Neuron (in vitro differentiated cells): ENCODE results near the gene SERGEF.

ENCODE experiments used
- H2AFZ ChIP-seq: one replicate; pipeline ENCODE4 v1.6.1; 2013; ENCODE audit warnings: low read depth, mild to moderate bottlenecking, inconsistent platforms, low read length, moderate library complexity
- H3K27me3 ChIP-seq: one replicate; pipeline ENCODE4 v1.6.1; 2013; ENCODE audit warnings: low read length; ENCODE audit not compliant: insufficient read depth
- H3K36me3 ChIP-seq: one replicate; pipeline ENCODE4 v1.6.1; 2013; ENCODE audit warnings: low read length; ENCODE audit not compliant: insufficient read depth
- H3K4me1 ChIP-seq: one replicate; pipeline ENCODE4 v1.6.1; 2013; ENCODE audit warnings: low read length; ENCODE audit not compliant: insufficient read depth
- H3K4me3 ChIP-seq: 2 replicates; pipeline ENCODE4 v1.5.1; 2013; ENCODE audit warnings: mild to moderate bottlenecking, low read length, moderate library complexity
- H3K9me3 ChIP-seq: one replicate; pipeline ENCODE4 v1.6.1; 2013; ENCODE audit warnings: low read length

SERGEF gene

DNA sequence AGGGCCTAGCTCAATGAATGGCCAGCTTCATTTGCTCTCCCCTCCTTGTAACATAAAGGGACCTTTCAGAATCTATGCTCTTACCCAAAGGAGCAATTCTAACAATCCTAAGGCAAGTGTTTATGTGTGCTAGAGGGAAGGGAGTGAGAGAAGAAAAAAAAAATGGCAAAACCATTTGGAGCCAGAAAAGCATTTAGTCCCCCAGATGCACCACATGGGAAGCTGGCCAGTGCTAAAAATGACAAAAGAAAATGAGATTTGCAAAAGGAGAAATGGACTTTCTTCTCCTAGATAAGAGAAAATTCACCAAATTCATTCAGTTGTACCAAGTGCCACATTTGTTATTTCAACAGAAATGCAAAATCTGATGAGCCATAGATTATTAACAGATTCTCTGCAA is 52.8 kb downstream of the SERGEF start:
- Histone ChIP-seq H2AFZ (no peak overlapping the region), H3K4me1 (no peaks in the 10 kb centered on the region), H3K27me3 (no peaks in the 10 kb centered on the region), H3K9me3 (no peaks in the 10 kb centered on the region), H3K4me3 (no peak overlapping the region), H3K36me3 (peaks cover 29% of the 10 kb centered on the region)

DNA sequence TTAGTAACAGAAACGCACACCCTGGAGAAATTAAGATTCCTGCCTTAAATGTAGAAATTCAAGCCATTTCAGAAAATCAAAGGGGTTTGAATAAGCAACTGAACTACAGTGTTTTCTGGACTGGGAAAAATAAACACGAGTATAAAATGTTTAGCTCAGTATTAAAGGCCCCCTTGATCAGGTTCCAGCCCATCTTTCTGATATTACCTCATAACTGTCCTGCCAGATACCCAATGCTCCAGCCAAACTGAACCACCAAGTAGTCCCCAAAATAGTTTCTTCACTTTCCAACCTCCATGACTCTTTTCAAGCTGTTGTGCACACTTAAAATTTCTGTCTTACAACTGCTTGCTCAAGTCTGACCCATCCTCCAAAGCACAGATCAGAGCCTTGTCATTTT is 54.4 kb downstream of the SERGEF start:
- H2AFZ ChIP-seq: no peak overlapping the region
- H3K36me3 ChIP-seq: peaks cover 31% of the 10 kb centered on the region
- no peaks in the 10 kb centered on the region for H3K9me3 ChIP-seq
- H3K4me3 ChIP-seq: no peak overlapping the region
- no peaks in the 10 kb centered on the region for H3K4me1 ChIP-seq
- H3K27me3 ChIP-seq: no peaks in the 10 kb centered on the region

DNA sequence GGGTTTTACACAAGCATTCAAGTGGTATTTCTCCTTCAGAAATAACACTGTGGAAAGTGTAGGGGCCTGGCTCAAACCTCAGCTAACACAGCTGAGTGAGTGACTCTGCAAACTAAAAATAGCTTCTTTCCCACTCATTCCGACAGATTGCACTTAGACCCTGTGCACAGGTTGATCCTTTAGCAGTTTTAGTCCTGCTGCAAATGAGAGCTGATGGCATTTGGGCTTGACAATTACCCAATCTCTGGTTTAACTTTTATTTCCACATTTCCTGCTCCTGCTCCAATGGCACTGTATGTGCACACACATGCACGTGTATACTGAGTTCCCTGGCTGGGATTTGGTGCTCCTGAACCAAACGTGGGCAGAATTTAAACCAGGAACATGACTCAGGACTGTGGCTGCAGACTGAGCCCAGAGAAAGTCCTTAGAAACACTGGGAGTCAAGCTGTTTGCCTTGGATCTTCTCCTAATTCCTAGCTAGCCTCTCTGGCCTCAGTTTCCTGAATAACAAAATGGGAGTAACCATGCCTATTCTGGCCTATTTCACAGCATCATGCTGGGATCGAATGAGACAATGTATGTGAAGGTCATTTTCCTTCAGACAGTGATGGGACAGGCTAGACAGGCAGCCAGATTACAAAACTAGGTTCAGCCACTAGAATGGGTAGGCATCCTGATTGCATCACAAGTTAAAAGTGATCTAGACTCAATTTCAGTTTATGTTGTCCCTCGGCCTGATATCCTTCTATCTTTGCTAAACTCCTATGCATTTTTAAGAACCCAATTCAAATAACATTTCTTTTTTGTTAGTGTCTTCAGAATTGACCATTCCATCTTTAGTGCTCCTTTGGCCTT is 58.2 kb downstream of the SERGEF start:
- Histone ChIP-seq H3K27me3 (no peaks in the 10 kb centered on the region), H3K4me1 (no peaks in the 10 kb centered on the region), H3K4me3 (no peak overlapping the region), H3K9me3 (no peaks in the 10 kb centered on the region), H3K36me3 (peaks cover 24% of the 10 kb centered on the region), H2AFZ (no peak overlapping the region)

DNA sequence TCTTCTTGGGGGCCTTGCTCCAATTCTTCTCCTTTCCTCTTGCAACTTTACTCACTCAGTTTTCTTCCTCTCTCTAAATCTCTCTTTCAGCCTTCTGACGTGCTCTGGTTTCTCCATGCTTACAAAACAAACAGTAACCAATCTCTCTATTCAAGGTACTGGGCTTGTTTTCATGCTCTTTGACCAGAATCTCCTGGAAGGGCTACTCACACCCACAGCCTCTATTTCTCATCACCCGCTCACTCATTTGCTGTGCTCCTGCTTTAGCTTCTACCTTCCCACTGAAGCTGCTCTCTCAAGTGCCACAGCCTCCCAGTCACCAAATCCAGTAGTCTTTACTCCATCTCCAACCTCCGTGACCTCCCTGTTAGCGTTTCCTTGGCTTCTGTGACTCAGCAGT is 60.4 kb downstream of the SERGEF start:
- Histone ChIP-seq H3K4me3 (no peak overlapping the region), H3K9me3 (no peaks in the 10 kb centered on the region), H3K27me3 (no peaks in the 10 kb centered on the region), H3K36me3 (peaks cover 15% of the 10 kb centered on the region), H3K4me1 (no peaks in the 10 kb centered on the region), H2AFZ (no peak overlapping the region)

DNA sequence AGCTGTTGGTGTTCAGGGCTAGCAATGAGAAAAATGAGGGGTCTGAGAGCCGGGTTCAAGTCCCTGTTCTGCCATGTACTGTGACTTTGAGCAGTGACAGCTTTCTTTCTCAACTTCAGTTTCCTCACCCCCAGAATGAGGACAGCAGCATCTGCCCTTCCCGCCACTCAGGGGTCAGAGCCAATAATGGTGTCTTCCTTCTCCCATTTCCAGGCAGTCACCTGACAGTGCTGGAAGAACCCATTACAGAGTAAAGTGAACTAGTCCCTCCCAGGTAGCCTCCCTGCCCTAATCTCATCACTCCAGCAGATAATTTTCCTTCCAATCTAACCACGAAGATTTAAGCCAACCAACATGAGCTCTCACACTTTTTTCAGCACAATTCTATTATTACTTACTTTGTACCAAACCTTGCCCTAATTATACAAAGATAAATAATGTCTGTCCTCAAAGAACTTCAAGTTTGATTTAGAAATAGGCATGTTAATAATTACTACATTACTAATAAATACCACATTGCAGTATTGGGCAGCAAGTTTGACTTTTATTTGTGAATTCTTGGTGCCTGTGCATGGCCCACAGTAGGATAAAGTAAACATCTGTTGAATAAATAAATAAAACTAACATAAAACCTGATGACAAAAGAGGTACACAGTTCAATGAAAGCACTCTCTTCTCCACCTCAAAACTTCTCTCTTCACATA is 61.0 kb downstream of the SERGEF start:
- no peak overlapping the region for H2AFZ ChIP-seq
- peaks cover 13% of the 10 kb centered on the region for H3K36me3 ChIP-seq
- no peaks in the 10 kb centered on the region for H3K27me3 ChIP-seq
- H3K4me1 ChIP-seq: no peaks in the 10 kb centered on the region
- H3K4me3 ChIP-seq: no peak overlapping the region
- H3K9me3 ChIP-seq: no peaks in the 10 kb centered on the region

DNA sequence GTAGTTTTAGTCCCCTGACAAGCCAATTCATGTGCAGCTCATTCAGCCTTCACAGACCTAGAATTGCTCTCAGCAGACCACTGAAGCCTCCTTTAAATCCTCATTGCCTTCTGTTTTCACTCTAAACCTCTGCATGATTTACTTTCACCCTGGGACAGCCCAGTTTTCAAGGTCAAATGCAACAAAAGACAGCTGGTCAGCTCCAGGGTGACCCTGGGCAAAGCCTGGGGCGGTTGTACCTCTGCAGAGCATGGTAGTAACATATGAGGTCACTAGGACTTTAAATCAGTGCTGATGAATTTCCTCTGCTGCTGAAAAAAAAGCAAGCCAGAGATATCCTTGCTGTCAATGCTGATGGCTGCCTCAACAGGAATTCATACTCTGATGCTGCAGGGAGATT is 62.2 kb downstream of the SERGEF start:
- Histone ChIP-seq H3K4me1 (no peaks in the 10 kb centered on the region), H3K27me3 (no peaks in the 10 kb centered on the region)

DNA sequence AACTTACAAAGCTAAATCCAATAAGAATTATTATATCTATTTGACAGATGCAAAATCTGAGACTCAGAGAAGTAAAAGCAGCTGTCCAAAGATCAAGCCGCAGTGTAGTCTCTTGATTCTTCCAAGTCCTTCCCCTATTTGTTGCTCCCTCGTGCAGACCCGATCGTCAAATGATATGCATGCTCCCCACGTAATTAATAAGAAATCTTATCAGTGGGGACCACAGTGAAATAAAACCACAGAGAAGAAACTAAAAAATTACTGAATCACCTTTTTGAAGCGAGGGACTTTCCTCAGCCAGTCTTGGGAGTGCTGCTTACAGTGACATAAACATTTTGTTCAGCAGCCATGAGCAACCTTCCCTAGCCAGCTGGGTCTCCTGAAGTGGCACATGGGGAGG is 64.6 kb downstream of the SERGEF start:
- Histone ChIP-seq H3K4me1 (no peaks in the 10 kb centered on the region), H2AFZ (no peak overlapping the region), H3K36me3 (no peaks in the 10 kb centered on the region), H3K4me3 (no peak overlapping the region), H3K9me3 (no peaks in the 10 kb centered on the region), H3K27me3 (no peaks in the 10 kb centered on the region)

More for the DNA sequence above, 62.2 kb downstream of the SERGEF start:
- no peak overlapping the region for H3K4me3 ChIP-seq
- H3K36me3 ChIP-seq: peaks cover 8% of the 10 kb centered on the region
- H3K9me3 ChIP-seq: no peaks in the 10 kb centered on the region
- H2AFZ ChIP-seq: no peak overlapping the region

DNA sequence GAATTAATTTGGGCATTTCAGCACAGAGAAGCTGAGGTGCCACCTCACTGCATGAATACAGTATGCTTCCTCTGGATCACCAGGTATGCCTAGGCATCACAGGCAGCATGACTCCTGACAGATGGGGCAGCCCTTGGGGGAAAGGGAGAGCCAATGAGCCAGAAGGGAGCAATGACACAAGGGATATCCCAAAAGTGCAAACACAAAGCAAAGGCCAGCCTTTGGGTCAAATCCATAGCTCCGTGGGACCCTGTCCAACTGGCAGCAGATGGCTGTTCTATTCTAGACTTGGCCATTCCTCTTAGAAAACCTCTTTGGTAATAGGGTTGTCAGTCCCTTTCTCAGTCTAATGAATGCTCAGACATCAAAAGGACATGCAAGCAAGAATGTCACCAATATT is 73.3 kb downstream of the SERGEF start:
- no peaks in the 10 kb centered on the region for H3K27me3 ChIP-seq

DNA sequence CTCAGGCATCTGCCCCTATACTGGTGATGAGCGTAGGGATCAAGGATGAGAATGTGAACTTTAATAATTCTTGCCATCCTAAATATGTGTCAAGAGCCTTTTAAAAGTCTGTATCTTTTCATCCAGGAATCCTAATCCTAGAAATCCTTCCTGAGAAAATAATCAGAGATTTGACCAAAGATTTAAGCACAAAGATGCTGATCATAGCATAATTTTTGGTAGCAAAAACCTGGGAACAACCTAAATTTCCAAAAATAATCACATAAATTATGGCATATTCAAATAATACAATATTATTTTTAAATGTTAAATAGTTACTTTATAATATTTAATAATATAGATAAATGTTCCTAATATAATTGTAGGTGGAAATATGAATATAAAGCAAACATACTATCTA is 76.1 kb downstream of the SERGEF start:
- Histone ChIP-seq H3K4me1 (peaks cover 7% of the 10 kb centered on the region), H3K27me3 (no peaks in the 10 kb centered on the region), H3K36me3 (no peaks in the 10 kb centered on the region), H3K9me3 (no peaks in the 10 kb centered on the region), H3K4me3 (no peak overlapping the region), H2AFZ (no peak overlapping the region)

More for the DNA sequence above, 73.3 kb downstream of the SERGEF start:
- Histone ChIP-seq H3K4me1 (no peaks in the 10 kb centered on the region), H2AFZ (no peak overlapping the region), H3K9me3 (no peaks in the 10 kb centered on the region), H3K36me3 (no peaks in the 10 kb centered on the region), H3K4me3 (no peak overlapping the region)

DNA sequence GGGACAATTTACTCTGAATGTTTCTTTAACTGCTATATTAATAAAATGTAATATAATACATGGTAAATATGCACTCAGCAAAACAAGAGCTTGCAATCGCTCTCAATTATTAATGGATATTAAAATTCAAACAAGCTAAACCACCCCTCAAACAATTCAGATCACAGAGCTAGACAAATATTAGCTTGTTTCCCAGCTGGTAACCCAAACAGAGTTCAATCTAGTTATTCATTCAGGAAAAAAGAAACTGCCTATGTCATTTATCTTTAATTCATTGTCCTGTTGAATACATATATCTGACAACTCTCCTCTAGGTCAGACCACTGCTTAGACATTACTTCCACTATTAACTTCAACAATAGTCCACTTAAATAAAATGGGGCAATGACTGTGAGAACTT is 78.7 kb downstream of the SERGEF start:
- no peaks in the 10 kb centered on the region for H3K9me3 ChIP-seq
- no peaks in the 10 kb centered on the region for H3K36me3 ChIP-seq
- H3K27me3 ChIP-seq: no peaks in the 10 kb centered on the region
- H2AFZ ChIP-seq: no peak overlapping the region
- peaks cover 12% of the 10 kb centered on the region for H3K4me1 ChIP-seq
- no peak overlapping the region for H3K4me3 ChIP-seq

DNA sequence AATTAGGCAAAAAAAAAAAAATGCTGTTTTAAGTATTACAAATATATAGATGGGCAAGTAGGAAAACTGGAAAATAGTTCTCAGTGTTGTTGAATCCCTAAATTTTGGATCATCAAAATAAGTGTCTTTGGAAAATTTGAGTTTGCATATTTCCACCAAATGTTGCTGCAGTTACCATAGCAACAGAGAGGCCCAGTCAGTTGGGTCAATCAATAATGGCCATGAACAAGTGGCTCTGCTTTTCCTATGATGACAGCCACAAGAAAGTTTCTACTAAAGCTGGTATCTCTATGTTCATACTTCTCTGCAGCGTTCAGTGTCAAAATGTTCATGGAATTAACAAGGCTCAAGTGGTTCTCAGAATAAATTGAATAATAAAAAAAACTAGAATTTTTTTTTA is 79.1 kb downstream of the SERGEF start:
- H3K4me3 ChIP-seq: no peak overlapping the region

DNA sequence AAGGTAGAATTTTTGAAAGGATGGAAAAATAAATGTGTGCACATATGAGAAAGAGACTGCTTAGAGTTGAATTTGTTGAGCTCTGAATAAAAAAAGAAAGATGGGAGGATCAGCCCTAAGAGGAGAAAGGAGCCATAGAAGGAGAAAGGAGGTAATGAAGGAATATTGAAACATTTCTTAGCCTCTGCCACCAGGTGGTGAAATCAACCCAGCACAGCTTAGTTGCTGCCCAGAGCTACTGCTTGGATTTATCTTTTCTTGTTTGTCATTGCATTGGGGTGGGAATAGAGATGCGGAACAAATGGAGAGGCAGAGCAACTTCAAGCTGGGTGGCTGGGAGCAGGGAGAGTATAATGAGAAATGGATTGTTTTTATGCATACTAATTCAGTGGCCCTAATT is 80.4 kb downstream of the SERGEF start:
- no peak overlapping the region for H3K4me3 ChIP-seq
- no peak overlapping the region for H2AFZ ChIP-seq
- no peaks in the 10 kb centered on the region for H3K9me3 ChIP-seq
- peaks cover 12% of the 10 kb centered on the region for H3K4me1 ChIP-seq
- H3K27me3 ChIP-seq: no peaks in the 10 kb centered on the region
- no peaks in the 10 kb centered on the region for H3K36me3 ChIP-seq

More for the DNA sequence above, 79.1 kb downstream of the SERGEF start:
- H2AFZ ChIP-seq: no peak overlapping the region
- no peaks in the 10 kb centered on the region for H3K27me3 ChIP-seq
- H3K4me1 ChIP-seq: peaks cover 12% of the 10 kb centered on the region
- no peaks in the 10 kb centered on the region for H3K36me3 ChIP-seq
- H3K9me3 ChIP-seq: no peaks in the 10 kb centered on the region

DNA sequence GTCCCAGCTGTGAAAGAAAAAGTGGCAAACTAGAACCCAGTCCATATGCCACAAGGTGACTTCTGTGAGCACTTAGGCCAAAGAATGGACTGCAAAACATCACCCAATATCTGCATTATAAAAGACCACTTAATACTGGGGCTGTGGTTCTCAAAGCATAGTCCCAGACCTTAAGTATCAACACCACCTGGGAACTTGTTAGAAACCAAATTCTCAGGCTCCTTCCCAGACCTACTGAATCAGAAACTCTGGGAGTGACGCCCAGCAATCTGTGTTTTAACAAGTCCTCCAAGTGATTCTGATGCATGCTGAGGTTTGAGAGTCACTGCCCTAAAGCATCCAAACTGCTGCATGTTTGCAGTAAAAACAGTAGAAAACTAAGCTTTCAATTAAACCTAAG is 81.3 kb downstream of the SERGEF start:
- H3K9me3 ChIP-seq: no peaks in the 10 kb centered on the region
- no peaks in the 10 kb centered on the region for H3K36me3 ChIP-seq
- no peak overlapping the region for H2AFZ ChIP-seq
- no peaks in the 10 kb centered on the region for H3K27me3 ChIP-seq
- no peak overlapping the region for H3K4me3 ChIP-seq
- H3K4me1 ChIP-seq: peaks cover 12% of the 10 kb centered on the region
